NAMALWA (cell line): Measurements from ENCODE around the gene MARCHF10.

Experiments used
- DNase-seq: peaks from one replicate; pipeline ENCODE4 v3.0.0-alpha.2; 2015; ENCODE audit warnings: low spot score

MARCHF10 gene

GRCh38 chr17:62676952-62677596 is 131.0 kb downstream of the MARCHF10 start:
- no peak for DNase-seq

- no peak for DNase-seq
Observed at GRCh38 chr17:62676231-62676943, 131.7 kb downstream of the MARCHF10 start.

GRCh38 chr17:62675701-62676100 is 132.4 kb downstream of the MARCHF10 start:
- DNase-seq, result no peak

- DNase-seq, result no peak
Observed at GRCh38 chr17:62675260-62675659, 132.9 kb downstream of the MARCHF10 start.

- no peak for DNase-seq
Observed at GRCh38 chr17:62674841-62675240, 133.3 kb downstream of the MARCHF10 start.

GRCh38 chr17:62674363-62674739 is 133.8 kb downstream of the MARCHF10 start:
- no peak for DNase-seq

- DNase-seq, result no peak
Observed at GRCh38 chr17:62673614-62674362, 134.3 kb downstream of the MARCHF10 start.

- DNase-seq, result peak; percentile 13
Observed at GRCh38 chr17:62672957-62673356, 135.2 kb downstream of the MARCHF10 start.

- DNase-seq, result no peak
Observed at GRCh38 chr17:62671553-62671952, 136.6 kb downstream of the MARCHF10 start.

GRCh38 chr17:62670202-62670821 is 137.8 kb downstream of the MARCHF10 start:
- no peak for DNase-seq

- DNase-seq, result no peak
Observed at GRCh38 chr17:62668091-62668804, 139.9 kb downstream of the MARCHF10 start.

- no peak for DNase-seq
Observed at GRCh38 chr17:62666801-62667591, 141.1 kb downstream of the MARCHF10 start.

GRCh38 chr17:62666061-62666800 is 141.9 kb downstream of the MARCHF10 start:
- no peak for DNase-seq

GRCh38 chr17:62665599-62665998 is 142.5 kb downstream of the MARCHF10 start:
- DNase-seq, result no peak

GRCh38 chr17:62664336-62665120 is 143.6 kb downstream of the MARCHF10 start:
- DNase-seq, result no peak

GRCh38 chr17:62663304-62663703 is 144.8 kb downstream of the MARCHF10 start:
- no peak for DNase-seq

- no peak for DNase-seq
Observed at GRCh38 chr17:62662855-62663254, 145.3 kb downstream of the MARCHF10 start.

GRCh38 chr17:62661337-62661736 is 146.8 kb downstream of the MARCHF10 start:
- DNase-seq, result no peak

- no peak for DNase-seq
Observed at GRCh38 chr17:62660629-62661118, 147.4 kb downstream of the MARCHF10 start.
